ENCODE data around the gene MICAL3.

DNA sequence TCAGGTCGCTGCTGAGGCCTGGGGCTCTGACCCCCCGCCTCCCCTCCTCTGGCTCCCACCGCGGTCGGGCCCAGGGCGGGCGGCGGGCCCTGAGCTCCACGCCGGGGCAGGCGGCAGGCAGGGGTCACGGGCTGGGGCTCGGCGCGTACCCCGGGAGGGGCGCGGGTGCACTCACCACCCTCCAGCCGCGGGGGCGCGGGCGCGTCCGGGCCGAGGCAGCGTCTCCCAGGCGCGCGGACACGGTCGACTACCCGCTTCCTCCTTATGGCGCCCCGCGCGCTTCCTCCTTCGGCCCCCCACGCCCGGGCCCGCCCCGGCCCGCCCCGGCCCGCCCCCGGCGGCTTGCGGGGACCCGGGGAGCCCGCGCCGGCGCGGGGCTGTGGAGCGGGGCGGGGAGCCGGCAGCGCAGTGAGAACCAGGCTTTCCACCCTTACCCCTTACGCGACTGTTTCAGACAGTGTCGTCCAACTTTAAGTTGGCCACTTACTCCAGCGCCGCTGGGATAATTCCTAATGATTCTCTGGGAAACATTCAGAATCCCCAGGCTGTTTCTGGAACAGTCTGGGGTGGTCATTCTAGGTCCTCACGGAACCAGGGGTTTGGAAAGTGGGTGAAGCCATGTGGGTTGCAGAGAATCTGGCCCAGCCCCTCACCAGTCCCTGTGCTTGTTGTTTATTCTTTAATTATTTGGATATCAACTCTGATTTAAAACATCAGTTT lies 250.0 kb downstream of the MICAL3 start, which contains the start of gene BID:
- TF ChIP-seq, protein P1, sequence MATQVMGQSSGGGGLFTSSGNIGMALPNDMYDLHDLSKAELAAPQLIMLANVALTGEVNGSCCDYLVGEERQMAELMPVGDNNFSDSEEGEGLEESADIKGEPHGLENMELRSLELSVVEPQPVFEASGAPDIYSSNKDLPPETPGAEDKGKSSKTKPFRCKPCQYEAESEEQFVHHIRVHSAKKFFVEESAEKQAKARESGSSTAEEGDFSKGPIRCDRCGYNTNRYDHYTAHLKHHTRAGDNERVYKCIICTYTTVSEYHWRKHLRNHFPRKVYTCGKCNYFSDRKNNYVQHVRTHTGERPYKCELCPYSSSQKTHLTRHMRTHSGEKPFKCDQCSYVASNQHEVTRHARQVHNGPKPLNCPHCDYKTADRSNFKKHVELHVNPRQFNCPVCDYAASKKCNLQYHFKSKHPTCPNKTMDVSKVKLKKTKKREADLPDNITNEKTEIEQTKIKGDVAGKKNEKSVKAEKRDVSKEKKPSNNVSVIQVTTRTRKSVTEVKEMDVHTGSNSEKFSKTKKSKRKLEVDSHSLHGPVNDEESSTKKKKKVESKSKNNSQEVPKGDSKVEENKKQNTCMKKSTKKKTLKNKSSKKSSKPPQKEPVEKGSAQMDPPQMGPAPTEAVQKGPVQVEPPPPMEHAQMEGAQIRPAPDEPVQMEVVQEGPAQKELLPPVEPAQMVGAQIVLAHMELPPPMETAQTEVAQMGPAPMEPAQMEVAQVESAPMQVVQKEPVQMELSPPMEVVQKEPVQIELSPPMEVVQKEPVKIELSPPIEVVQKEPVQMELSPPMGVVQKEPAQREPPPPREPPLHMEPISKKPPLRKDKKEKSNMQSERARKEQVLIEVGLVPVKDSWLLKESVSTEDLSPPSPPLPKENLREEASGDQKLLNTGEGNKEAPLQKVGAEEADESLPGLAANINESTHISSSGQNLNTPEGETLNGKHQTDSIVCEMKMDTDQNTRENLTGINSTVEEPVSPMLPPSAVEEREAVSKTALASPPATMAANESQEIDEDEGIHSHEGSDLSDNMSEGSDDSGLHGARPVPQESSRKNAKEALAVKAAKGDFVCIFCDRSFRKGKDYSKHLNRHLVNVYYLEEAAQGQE (IDR thresholded peaks at IDR 0.05), result no peak
- TF ChIP-seq BHLHE40 (IDR thresholded peaks at IDR 0.05; ENCODE audit: low read depth, low read length) (no peak), CBX8 (IDR thresholded peaks at IDR 0.05) (no peak), EP300 (IDR thresholded peaks at IDR 0.05) (no peak), POLR2A (IDR thresholded peaks at IDR 0.05; ENCODE audit: low read length) (peak; percentile 53; the same call in 1 of the 2 replicates), CEBPB (IDR thresholded peaks at IDR 0.05) (no peak), NR3C1 (IDR thresholded peaks at IDR 0.05) (no peak), JUN (IDR thresholded peaks at IDR 0.05) (no peak; a peak in 2 of 5 replicates)
- TF ChIP-seq, protein P2, sequence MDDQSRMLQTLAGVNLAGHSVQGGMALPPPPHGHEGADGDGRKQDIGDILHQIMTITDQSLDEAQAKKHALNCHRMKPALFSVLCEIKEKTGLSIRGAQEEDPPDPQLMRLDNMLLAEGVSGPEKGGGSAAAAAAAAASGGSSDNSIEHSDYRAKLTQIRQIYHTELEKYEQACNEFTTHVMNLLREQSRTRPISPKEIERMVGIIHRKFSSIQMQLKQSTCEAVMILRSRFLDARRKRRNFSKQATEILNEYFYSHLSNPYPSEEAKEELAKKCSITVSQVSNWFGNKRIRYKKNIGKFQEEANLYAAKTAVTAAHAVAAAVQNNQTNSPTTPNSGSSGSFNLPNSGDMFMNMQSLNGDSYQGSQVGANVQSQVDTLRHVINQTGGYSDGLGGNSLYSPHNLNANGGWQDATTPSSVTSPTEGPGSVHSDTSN (IDR thresholded peaks at IDR 0.05), result no peak
- TF ChIP-seq, protein P3, sequence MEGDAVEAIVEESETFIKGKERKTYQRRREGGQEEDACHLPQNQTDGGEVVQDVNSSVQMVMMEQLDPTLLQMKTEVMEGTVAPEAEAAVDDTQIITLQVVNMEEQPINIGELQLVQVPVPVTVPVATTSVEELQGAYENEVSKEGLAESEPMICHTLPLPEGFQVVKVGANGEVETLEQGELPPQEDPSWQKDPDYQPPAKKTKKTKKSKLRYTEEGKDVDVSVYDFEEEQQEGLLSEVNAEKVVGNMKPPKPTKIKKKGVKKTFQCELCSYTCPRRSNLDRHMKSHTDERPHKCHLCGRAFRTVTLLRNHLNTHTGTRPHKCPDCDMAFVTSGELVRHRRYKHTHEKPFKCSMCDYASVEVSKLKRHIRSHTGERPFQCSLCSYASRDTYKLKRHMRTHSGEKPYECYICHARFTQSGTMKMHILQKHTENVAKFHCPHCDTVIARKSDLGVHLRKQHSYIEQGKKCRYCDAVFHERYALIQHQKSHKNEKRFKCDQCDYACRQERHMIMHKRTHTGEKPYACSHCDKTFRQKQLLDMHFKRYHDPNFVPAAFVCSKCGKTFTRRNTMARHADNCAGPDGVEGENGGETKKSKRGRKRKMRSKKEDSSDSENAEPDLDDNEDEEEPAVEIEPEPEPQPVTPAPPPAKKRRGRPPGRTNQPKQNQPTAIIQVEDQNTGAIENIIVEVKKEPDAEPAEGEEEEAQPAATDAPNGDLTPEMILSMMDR (IDR thresholded peaks at IDR 0.05), result no peak
